Renal pelvis (tissue), 4 donors: ENCODE results near the gene ABI1. TPM values are rescaled to one million over a fixed set of nuclear protein-coding genes. Genes with fewer than 3 reads are reported as not detected.

ENCODE experiments used
- DNase-seq: peaks from one replicate; pipeline ENCODE4 v3.0.0-alpha.2; 2013
- polyA plus RNA-seq, 3 donors: library from polyadenylated mRNA; unstranded; fragments of 120-200 nt; gene quantifications; one replicate each; pipeline ENCODE4 v1.2.1, GENCODE V29; 2013; ENCODE audit not compliant: insufficient read length in 3 of 3

Gene ABI1
- polyA plus RNA-seq, 3 donors = 57.0 to 74.4 (median 65.0) TPM

- no peak for DNase-seq
Observed at GRCh38 chr10:26780106-26780792, 80.5 kb downstream of the ABI1 start.

- no peak for DNase-seq
Observed at GRCh38 chr10:26779176-26779860, 81.4 kb downstream of the ABI1 start.

GRCh38 chr10:26777686-26778085 lies 83.1 kb downstream of the ABI1 start:
- DNase-seq = no peak

- no peak for DNase-seq
Observed at GRCh38 chr10:26776258-26776657, 84.5 kb downstream of the ABI1 start.

- DNase-seq = no peak
Observed at GRCh38 chr10:26773633-26774032, 87.1 kb downstream of the ABI1 start.

GRCh38 chr10:26770069-26770468 lies 90.7 kb downstream of the ABI1 start:
- DNase-seq = no peak

GRCh38 chr10:26765549-26765948 lies 95.2 kb downstream of the ABI1 start:
- DNase-seq = no peak

GRCh38 chr10:26759008-26759407 lies 101.8 kb downstream of the ABI1 start:
- no peak for DNase-seq

GRCh38 chr10:26755443-26755903 lies 105.3 kb downstream of the ABI1 start:
- DNase-seq = no peak

- DNase-seq = no peak
Observed at GRCh38 chr10:26746061-26746460, 114.7 kb downstream of the ABI1 start.

- no peak for DNase-seq
Observed at GRCh38 chr10:26743841-26744240, 116.9 kb downstream of the ABI1 start.

GRCh38 chr10:26743091-26743490 lies 117.7 kb downstream of the ABI1 start:
- DNase-seq = no peak

- no peak for DNase-seq
Observed at GRCh38 chr10:26741368-26741767, 119.4 kb downstream of the ABI1 start.

GRCh38 chr10:26739071-26739631 lies 121.6 kb downstream of the ABI1 start:
- DNase-seq = no peak

GRCh38 chr10:26738301-26738911 lies 122.4 kb downstream of the ABI1 start:
- DNase-seq = no peak

GRCh38 chr10:26737730-26738129 lies 123.0 kb downstream of the ABI1 start:
- DNase-seq = no peak

GRCh38 chr10:26735435-26735834 lies 125.3 kb downstream of the ABI1 start:
- no peak for DNase-seq

- DNase-seq = no peak
Observed at GRCh38 chr10:26733750-26734568, 126.8 kb downstream of the ABI1 start.

- no peak for DNase-seq
Observed at GRCh38 chr10:26730552-26730951, 130.2 kb downstream of the ABI1 start.

GRCh38 chr10:26729395-26729794 lies 131.4 kb downstream of the ABI1 start:
- no peak for DNase-seq

GRCh38 chr10:26728957-26729356 lies 131.8 kb downstream of the ABI1 start:
- no peak for DNase-seq

- no peak for DNase-seq
Observed at GRCh38 chr10:26727005-26727404, 133.8 kb downstream of the ABI1 start.
